Measurements from ENCODE around the gene HEPACAM2. TPM values are rescaled to one million over a fixed set of nuclear protein-coding genes. Genes with fewer than 3 reads are reported as not detected.

HEPACAM2 gene
- total and polyA plus RNA-seq, 2 of the 8 experiments (the other 6 are each of a cell fraction or from before 2014, with no cell fraction given): not detected

- TF ChIP-seq RFX5 (IDR thresholded peaks at IDR 0.05; ENCODE audit: borderline replicate concordance, low read depth, low read length) (no peak), CEBPB (IDR thresholded peaks at IDR 0.05; ENCODE audit: low read depth, low read length) (no peak), POLR2A (IDR thresholded peaks at IDR 0.05; ENCODE audit: control extremely low read depth in 1 of 2, low read depth in 2 of 2, low read length in 2 of 2) (no peak), CBX8 (IDR thresholded peaks at IDR 0.05; ENCODE audit: borderline replicate concordance, low read depth, low read length) (no peak), SIN3A (conservative IDR thresholded peaks at IDR 0.05 in 1 of 2, IDR thresholded peaks at IDR 0.05 in 1 of 2; ENCODE audit: low read depth in 1 of 2, low read length in 2 of 2) (no peak), ZNF274 (IDR thresholded peaks at IDR 0.05; ENCODE audit: borderline replicate concordance, extremely low read depth, low read length) (no peak), CREB1 (IDR thresholded peaks at IDR 0.05) (no peak), BACH1 (IDR thresholded peaks at IDR 0.05; ENCODE audit: low read length) (no peak)
- TF ChIP-seq, protein P1, sequence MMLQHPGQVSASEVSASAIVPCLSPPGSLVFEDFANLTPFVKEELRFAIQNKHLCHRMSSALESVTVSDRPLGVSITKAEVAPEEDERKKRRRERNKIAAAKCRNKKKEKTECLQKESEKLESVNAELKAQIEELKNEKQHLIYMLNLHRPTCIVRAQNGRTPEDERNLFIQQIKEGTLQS (IDR thresholded peaks at IDR 0.05; ENCODE audit: insufficient read depth, low read depth, low read length): no peak
These were observed 22.8 kb downstream of the HEPACAM2 start (continued) for GRCh38 chr7:93203496-93203895.
